ENCODE data around the gene PLEKHG2.
A peak's percentile ranks its signal among the peaks of the same experiment; 100 is the strongest.
"Not testable (repeated sequence)": the region's sequence is repeated elsewhere in the genome, so short reads cannot be mapped to it uniquely, and the experiment has no call there.

Gene PLEKHG2, protein sequence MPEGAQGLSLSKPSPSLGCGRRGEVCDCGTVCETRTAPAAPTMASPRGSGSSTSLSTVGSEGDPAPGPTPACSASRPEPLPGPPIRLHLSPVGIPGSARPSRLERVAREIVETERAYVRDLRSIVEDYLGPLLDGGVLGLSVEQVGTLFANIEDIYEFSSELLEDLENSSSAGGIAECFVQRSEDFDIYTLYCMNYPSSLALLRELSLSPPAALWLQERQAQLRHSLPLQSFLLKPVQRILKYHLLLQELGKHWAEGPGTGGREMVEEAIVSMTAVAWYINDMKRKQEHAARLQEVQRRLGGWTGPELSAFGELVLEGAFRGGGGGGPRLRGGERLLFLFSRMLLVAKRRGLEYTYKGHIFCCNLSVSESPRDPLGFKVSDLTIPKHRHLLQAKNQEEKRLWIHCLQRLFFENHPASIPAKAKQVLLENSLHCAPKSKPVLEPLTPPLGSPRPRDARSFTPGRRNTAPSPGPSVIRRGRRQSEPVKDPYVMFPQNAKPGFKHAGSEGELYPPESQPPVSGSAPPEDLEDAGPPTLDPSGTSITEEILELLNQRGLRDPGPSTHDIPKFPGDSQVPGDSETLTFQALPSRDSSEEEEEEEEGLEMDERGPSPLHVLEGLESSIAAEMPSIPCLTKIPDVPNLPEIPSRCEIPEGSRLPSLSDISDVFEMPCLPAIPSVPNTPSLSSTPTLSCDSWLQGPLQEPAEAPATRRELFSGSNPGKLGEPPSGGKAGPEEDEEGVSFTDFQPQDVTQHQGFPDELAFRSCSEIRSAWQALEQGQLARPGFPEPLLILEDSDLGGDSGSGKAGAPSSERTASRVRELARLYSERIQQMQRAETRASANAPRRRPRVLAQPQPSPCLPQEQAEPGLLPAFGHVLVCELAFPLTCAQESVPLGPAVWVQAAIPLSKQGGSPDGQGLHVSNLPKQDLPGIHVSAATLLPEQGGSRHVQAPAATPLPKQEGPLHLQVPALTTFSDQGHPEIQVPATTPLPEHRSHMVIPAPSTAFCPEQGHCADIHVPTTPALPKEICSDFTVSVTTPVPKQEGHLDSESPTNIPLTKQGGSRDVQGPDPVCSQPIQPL (N-terminal part only)

GRCh38 chr19:39412100-39412866 is at the start of gene PLEKHG2:
Gene PLEKHG2 (plus strand): TSS chr19:39412669. CDS start chr19:39414087, 1,418 bp downstream.
- DNase-seq (ENCODE audit: low read depth): peak; percentile 100

GRCh38 chr19:39362682-39363657 is 49.5 kb upstream of the PLEKHG2 start:
- DNase-seq (ENCODE audit: low read depth): peak; percentile 36

DNA sequence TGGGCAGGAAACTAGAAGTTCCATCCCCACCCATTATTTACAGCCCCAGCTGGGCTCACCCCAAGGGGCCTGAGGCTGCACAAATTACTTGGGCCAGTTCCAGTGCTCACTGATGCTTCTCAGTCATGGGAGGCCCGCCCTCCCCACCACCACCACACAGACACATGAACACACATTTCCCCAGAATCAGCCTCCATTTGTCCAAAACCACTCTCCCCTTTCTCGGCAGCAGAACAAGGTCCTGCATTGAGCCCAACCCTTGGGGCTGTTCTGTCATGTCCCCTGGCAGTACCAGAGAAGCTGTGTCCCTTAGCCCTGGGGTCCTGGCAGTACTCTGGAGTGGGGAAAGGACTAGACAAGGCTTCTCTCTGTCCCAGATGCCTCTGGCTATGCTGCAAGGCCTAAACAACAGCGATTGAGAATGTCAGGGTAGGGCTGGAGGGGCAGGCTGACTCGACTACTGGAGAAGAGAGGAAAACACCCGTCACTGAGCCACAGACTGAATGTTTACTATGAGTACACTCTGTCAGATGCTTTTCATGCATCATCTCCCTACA is 48.5 kb upstream of the PLEKHG2 start:
- no peak for DNase-seq (ENCODE audit: low read depth)

DNA sequence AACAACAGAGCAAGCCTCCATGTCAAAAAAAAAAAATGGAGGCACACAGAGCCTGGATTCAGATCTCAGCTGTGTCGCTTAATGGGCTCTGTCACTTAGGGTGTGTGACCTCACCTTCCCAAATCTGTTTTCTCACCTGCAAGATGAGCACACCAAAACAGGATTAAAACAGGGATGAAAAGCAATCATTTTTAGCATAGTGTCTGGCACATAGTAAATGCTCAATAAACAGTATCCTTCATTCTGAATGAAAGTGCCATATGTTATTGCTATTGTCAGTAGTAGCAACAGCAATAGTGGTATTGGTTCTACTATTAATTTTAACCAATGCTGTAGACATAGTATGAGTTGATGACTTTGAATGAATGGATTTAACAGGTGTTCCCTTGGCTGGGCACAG is 46.9 kb upstream of the PLEKHG2 start:
- no peak for DNase-seq (ENCODE audit: low read depth)

DNA sequence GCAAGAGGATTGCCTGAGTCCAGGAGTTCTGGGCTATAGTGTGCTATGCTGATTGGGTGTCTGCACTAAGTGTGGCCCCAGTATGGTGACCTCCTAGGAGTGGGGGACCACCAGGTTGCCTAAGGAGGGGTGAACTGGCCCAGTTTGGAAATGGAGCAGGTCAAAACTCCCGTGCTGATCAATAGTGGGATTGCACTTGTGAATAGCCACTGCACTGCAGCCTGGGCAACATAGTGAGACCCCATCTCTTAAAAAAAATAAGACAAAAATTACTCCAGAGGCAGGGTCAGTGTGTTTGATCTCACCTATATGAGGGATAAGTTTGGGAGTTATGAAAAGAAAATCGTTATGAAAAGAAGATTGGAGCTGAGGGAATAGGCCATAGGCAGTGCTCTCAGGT is 43.3 kb upstream of the PLEKHG2 start:
- no peak for DNase-seq (ENCODE audit: low read depth)

- DNase-seq (ENCODE audit: low read depth): no peak
Measured at GRCh38 chr19:39370735-39371134, 41.7 kb upstream of the PLEKHG2 start.

- peak; percentile 69 for DNase-seq (ENCODE audit: low read depth)
Measured at GRCh38 chr19:39372047-39372802, 40.2 kb upstream of the PLEKHG2 start.

DNA sequence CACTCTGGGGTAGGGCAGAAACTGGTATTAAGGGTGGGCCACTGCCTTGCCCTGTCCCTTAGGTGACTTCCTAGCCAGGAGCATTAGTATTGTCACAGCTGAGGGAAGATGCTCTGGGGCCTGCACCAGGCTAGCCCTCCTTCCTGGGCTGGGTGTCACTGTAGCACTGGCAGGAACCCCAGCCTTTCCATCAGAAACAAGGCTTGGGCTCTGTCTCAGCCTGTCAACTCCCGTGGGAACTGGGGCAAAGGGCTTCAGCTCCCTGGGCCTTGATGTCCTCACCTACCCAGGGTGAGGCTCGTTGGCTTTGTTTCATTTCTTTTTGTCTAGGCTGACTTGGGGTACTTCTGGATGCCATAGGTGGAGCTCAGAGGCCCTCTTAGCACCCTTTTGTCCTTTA is 39.5 kb upstream of the PLEKHG2 start:
- no peak for DNase-seq (ENCODE audit: low read depth)

DNA sequence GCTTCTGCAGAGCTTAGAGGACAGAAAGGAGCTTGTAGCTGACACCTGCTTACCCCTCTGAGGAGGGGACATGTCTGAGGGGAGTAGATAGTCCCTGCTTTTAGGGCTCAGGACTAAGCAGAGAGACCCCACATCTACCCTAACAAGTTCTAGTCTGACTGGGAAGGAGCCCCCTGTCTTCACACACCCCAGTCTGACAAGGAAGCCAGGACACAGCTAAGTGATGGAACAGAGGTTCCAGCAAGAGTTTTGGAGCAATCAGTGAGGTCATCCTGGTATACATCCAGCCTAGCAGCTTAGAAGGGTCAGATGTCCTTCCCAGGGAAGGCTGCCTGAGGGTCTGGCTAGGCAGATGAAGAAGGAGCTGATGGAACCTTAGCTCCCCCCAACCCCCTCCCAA is 36.5 kb upstream of the PLEKHG2 start:
- no peak for DNase-seq (ENCODE audit: low read depth)

DNA sequence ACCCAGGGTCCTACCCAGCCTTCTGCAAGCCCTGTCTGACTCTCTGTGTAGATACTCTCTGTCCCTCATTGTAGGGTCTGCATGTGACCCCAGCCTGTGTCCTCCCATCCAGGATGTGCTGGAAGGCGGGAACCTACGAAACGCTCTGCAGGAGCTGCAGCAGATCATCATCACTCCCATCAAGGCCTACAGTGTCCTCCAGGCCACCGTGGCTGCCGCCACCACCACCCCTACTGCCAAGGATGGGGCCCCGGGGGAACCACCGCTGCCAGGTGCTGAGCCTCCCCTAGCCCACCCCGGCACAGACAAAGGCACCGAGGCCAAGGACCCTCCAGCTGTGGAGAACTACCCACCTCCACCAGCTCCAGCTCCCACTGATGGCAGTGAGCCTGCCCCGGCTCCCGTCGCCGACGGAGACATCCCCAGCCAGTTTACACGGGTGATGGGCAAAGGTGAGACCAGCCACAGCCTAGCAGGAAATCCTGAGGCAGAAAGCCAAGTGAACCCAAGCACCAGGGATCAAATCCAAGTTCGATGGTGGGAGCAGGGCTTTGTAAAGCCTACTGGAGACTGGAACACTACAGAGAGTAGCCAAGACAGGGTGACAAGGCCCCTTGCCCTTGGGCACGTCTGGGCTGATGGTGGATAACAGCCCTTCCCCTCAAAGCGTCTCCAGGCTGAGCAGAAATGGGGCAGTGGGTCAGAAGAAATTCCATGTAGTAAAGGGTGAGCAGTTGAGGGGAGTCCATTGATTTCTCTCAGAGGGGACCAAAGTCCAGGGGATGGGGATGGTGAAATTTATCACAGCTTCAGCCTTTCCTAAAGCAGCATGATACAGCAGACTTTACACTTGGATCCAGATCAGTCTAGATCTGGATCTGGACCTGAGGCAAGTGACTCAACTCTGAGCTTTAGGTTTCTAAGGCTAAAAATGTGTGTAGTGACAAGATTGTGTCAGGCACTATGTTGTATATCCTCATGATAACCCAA is 34.8 kb upstream of the PLEKHG2 start:
- DNase-seq (ENCODE audit: low read depth): no peak

DNA sequence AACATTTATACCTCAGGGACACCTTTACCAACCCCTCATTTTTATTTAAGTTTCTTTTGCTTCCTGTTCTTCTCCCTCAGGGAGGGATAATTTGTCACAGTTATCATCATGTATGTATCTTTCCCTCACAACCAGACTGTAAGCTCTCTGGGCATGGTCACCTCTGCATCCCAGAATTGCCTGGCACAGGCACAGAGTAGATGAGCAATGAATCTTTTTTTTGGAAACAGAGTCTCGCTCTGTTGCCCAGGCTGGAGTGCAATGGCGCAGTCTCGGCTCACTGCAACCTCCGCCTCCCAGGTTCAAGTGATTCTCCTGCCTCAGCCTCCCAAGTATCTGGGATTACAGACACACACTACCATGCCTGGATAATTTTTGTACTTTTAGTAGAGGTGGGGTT is 33.1 kb upstream of the PLEKHG2 start:
- DNase-seq (ENCODE audit: low read depth): not testable (repeated sequence)

DNA sequence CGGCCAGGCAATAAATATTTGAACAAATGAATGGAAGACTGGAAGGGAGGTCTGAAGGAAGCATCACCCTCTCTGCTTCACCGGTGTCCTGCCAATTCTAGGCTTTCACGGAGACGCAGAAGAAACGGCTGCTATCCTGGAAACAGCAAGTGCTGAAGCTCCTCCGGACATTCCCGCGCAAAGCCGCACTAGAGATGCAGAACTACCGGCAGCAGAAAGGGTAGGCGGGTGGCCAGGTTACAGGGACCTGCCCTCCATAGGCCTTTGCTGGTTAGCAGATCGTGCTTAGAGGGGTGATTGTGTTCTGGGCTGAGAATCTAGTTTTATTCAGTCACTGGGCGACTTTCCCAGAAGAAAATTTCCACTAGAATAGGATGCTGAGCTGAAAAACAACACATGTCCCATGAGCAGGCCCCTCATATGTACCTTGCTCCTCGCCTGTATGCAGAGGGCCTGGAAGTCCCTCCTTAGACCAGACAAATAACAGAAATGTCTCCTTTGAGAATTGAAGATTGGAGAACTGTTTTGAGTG is 32.5 kb upstream of the PLEKHG2 start:
- no peak for DNase-seq (ENCODE audit: low read depth)

- DNase-seq (ENCODE audit: low read depth): no peak
Measured at GRCh38 chr19:39380521-39381502, 31.7 kb upstream of the PLEKHG2 start.

- DNase-seq (ENCODE audit: low read depth): no peak
Measured at GRCh38 chr19:39381910-39382611, 30.4 kb upstream of the PLEKHG2 start.

- no peak for DNase-seq (ENCODE audit: low read depth)
Measured at GRCh38 chr19:39382991-39383828, 29.3 kb upstream of the PLEKHG2 start.
